Measurements from ENCODE around the gene CKMT2.

The CKMT2 gene

GRCh38 chr5:81202655-81203054, 30.5 kb upstream of the CKMT2 start:
- DNase-seq (ENCODE audit: low read depth in 1 of 2, low spot score in 1 of 2), result no peak
- TF ChIP-seq POLR2AphosphoS5 (IDR thresholded peaks at IDR 0.05; ENCODE audit: low read depth), result no peak
- TF ChIP-seq, protein P1, sequence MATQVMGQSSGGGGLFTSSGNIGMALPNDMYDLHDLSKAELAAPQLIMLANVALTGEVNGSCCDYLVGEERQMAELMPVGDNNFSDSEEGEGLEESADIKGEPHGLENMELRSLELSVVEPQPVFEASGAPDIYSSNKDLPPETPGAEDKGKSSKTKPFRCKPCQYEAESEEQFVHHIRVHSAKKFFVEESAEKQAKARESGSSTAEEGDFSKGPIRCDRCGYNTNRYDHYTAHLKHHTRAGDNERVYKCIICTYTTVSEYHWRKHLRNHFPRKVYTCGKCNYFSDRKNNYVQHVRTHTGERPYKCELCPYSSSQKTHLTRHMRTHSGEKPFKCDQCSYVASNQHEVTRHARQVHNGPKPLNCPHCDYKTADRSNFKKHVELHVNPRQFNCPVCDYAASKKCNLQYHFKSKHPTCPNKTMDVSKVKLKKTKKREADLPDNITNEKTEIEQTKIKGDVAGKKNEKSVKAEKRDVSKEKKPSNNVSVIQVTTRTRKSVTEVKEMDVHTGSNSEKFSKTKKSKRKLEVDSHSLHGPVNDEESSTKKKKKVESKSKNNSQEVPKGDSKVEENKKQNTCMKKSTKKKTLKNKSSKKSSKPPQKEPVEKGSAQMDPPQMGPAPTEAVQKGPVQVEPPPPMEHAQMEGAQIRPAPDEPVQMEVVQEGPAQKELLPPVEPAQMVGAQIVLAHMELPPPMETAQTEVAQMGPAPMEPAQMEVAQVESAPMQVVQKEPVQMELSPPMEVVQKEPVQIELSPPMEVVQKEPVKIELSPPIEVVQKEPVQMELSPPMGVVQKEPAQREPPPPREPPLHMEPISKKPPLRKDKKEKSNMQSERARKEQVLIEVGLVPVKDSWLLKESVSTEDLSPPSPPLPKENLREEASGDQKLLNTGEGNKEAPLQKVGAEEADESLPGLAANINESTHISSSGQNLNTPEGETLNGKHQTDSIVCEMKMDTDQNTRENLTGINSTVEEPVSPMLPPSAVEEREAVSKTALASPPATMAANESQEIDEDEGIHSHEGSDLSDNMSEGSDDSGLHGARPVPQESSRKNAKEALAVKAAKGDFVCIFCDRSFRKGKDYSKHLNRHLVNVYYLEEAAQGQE (IDR thresholded peaks at IDR 0.05; ENCODE audit: insufficient replicate concordance, low read depth), result no peak
- TF ChIP-seq SPI1 (IDR thresholded peaks at IDR 0.05; ENCODE audit: borderline replicate concordance, low read depth), result no peak
- TF ChIP-seq CTCF (IDR thresholded peaks at IDR 0.05; ENCODE audit: insufficient read depth, low read length), result no peak
- no peak for TF ChIP-seq GABPA (IDR thresholded peaks at IDR 0.05; ENCODE audit: low read depth)
- no peak overlapping the region for H3K4me3 ChIP-seq (replicated peaks; ENCODE audit: insufficient read depth, low read length)
- no peak overlapping the region for H3K27ac ChIP-seq (replicated peaks)
- no peaks in the 10 kb centered on the region for H3K27me3 ChIP-seq (ENCODE audit: insufficient read depth, poor library complexity, severe bottlenecking)

- no peak overlapping the region for H3K4me3 ChIP-seq (replicated peaks; ENCODE audit: insufficient read depth, low read length)
- no peaks in the 10 kb centered on the region for H3K27me3 ChIP-seq (ENCODE audit: insufficient read depth, poor library complexity, severe bottlenecking)
- no peak for DNase-seq (ENCODE audit: low read depth in 1 of 2, low spot score in 1 of 2)
- H3K27ac ChIP-seq (replicated peaks), result no peak overlapping the region
- TF ChIP-seq POLR2AphosphoS5 (IDR thresholded peaks at IDR 0.05; ENCODE audit: low read depth), result no peak
- no peak for TF ChIP-seq GABPA (IDR thresholded peaks at IDR 0.05; ENCODE audit: low read depth)
- TF ChIP-seq CTCF (IDR thresholded peaks at IDR 0.05; ENCODE audit: insufficient read depth, low read length), result no peak
- TF ChIP-seq, protein P1 (IDR thresholded peaks at IDR 0.05; ENCODE audit: insufficient replicate concordance, low read depth), result no peak
- TF ChIP-seq SPI1 (IDR thresholded peaks at IDR 0.05; ENCODE audit: borderline replicate concordance, low read depth), result no peak
These were observed 29.4 kb upstream of the CKMT2 start for GRCh38 chr5:81203729-81204128.

- no peak overlapping the region for H3K27ac ChIP-seq (replicated peaks)
- H3K27me3 ChIP-seq (ENCODE audit: insufficient read depth, poor library complexity, severe bottlenecking), result no peaks in the 10 kb centered on the region
- TF ChIP-seq SPI1 (IDR thresholded peaks at IDR 0.05; ENCODE audit: borderline replicate concordance, low read depth), result no peak
- TF ChIP-seq POLR2AphosphoS5 (IDR thresholded peaks at IDR 0.05; ENCODE audit: low read depth), result no peak
- TF ChIP-seq CTCF (IDR thresholded peaks at IDR 0.05; ENCODE audit: insufficient read depth, low read length), result no peak
- TF ChIP-seq, protein P1 (IDR thresholded peaks at IDR 0.05; ENCODE audit: insufficient replicate concordance, low read depth), result no peak
- no peak for TF ChIP-seq GABPA (IDR thresholded peaks at IDR 0.05; ENCODE audit: low read depth)
- H3K4me3 ChIP-seq (replicated peaks; ENCODE audit: insufficient read depth, low read length), result no peak overlapping the region
- DNase-seq (ENCODE audit: low read depth in 1 of 2, low spot score in 1 of 2), result no peak
These were observed 28.9 kb upstream of the CKMT2 start for GRCh38 chr5:81204205-81204604.

Measured in HL-60 (cell line).